B cell (primary cell): Measurements from ENCODE around the gene GCA. TPM values are rescaled to one million over a fixed set of nuclear protein-coding genes. Genes with fewer than 3 reads are reported as not detected.

Source experiments
- ATAC-seq: fragments of 200-7000 bp; cut with Tn5 transposase; one replicate; pipeline ENCODE4 v1.10.0; 2021; ENCODE audit warnings: low read depth, mild to moderate bottlenecking, moderate number of reproducible peaks, moderate library complexity
- CTCF ChIA-PET: fragments of 350-600 bp; sonication (Branson Sonifier 250); formaldehyde crosslinking; loops from one replicate; lab custom pipeline; 2021; ENCODE audit warnings: antibody characterized with exemption, inconsistent platforms; lab: Charles Lee
- POLR2A ChIA-PET: fragments of 350-600 bp; sonication (Branson Sonifier 250); formaldehyde crosslinking; loops from one replicate; lab custom pipeline; 2021; ENCODE audit warnings: antibody characterized with exemption; lab: Charles Lee
- DNase-seq: peaks from one replicate; pipeline ENCODE4 v3.0.0; 2013
- H2AFZ ChIP-seq: 2 replicates; pipeline ENCODE4 v1.6.1; 2012; ENCODE audit warnings: mild to moderate bottlenecking, low read depth, low read length; ENCODE audit not compliant: insufficient read depth, poor library complexity, severe bottlenecking
- H3K27ac ChIP-seq, 2 donors: 1 replicate in 1 of 2; 2 replicates in 1 of 2; pipeline ENCODE4 v1.5.1; 2012 to 2013; ENCODE audit warnings: low read length in 2 of 2, mild to moderate bottlenecking in 2 of 2, moderate library complexity in 1 of 2
- H3K27me3 ChIP-seq, 4 experiments: fragments of 200-600 bp in 1 of 4; sonication (generic) in 1 of 4; replicated peaks in 1 of 4; 1 replicate in 2 of 4; 2 replicates in 2 of 4; pipeline versions ENCODE4 v1.6.1 to v1.7.0; 2013 to 2016; ENCODE audit warnings: low read length in 3 of 4, mild to moderate bottlenecking in 2 of 4, mixed read lengths in 1 of 4, moderate library complexity in 1 of 4; ENCODE audit not compliant: insufficient read depth in 4 of 4, control insufficient read depth in 3 of 4; ENCODE audit errors: control extremely low read depth in 1 of 4
- H3K36me3 ChIP-seq, 2 experiments: replicated peaks in 1 of 2; 1 replicate in 1 of 2; 2 replicates in 1 of 2; pipeline versions ENCODE4 v1.6.1 to v1.7.1; 2013; ENCODE audit warnings: low read length in 1 of 2; ENCODE audit not compliant: insufficient read depth in 2 of 2, control insufficient read depth in 1 of 2; ENCODE audit errors: control extremely low read depth in 1 of 2, extremely low read depth in 1 of 2
- H3K4me1 ChIP-seq, 2 donors: fragments of 200-600 bp in 1 of 2; sonication (generic) in 1 of 2; 1 replicate in 1 of 2; 2 replicates in 1 of 2; pipeline versions ENCODE4 v1.5.1 to v1.6.1; 2013 to 2017; ENCODE audit warnings: low read length in 2 of 2; ENCODE audit not compliant: control insufficient read depth in 2 of 2, insufficient read depth in 2 of 2
- H3K4me2 ChIP-seq: replicated peaks from 2 replicates; pipeline ENCODE3; 2012; ENCODE audit warnings: mild to moderate bottlenecking, low read depth, low read length; ENCODE audit not compliant: poor library complexity, severe bottlenecking
- H3K4me3 ChIP-seq, 5 experiments: fragments of 200-600 bp in 1 of 5; sonication (generic) in 1 of 5; 1 replicate in 3 of 5; 2 replicates in 2 of 5; pipeline versions ENCODE4 v1.5.1 to v1.7.0; 2011 to 2016; ENCODE audit warnings: low read length in 4 of 5, mild to moderate bottlenecking in 4 of 5, low read depth in 2 of 5, control low read depth in 1 of 5, moderate library complexity in 1 of 5; ENCODE audit not compliant: insufficient read depth in 1 of 5; ENCODE audit errors: control extremely low read depth in 1 of 5, extremely low read depth in 1 of 5
- H3K79me2 ChIP-seq: fragments of 200-600 bp; sonication (generic); one replicate; pipeline ENCODE4 v1.6.0; 2016; ENCODE audit warnings: low read length; ENCODE audit not compliant: control insufficient read depth, insufficient read depth
- H3K9ac ChIP-seq: fragments of 200-600 bp; sonication (generic); 2 replicates; pipeline ENCODE4 v1.6.1; 2017; ENCODE audit warnings: mild to moderate bottlenecking, low read length, moderate library complexity
- H3K9me3 ChIP-seq, 3 donors: one replicate each; pipeline versions ENCODE4 v1.6.1 to v1.7.1; 2013; ENCODE audit warnings: low read length in 2 of 3; ENCODE audit not compliant: control insufficient read depth in 2 of 3, insufficient read depth in 1 of 3; ENCODE audit errors: control extremely low read depth in 1 of 3
- H4K20me1 ChIP-seq: 2 replicates; pipeline ENCODE4 v1.6.0; 2012; ENCODE audit warnings: mild to moderate bottlenecking, low read length; ENCODE audit not compliant: insufficient read depth, control insufficient read depth, poor library complexity, severe bottlenecking
- H3K27ac Mint-ChIP-seq: one replicate; pipeline ENCODE4 v1.8.0; 2021; ENCODE audit warnings: mixed read lengths
- H3K27me3 Mint-ChIP-seq: one replicate; pipeline ENCODE4 v1.8.0; 2021; ENCODE audit warnings: mixed read lengths
- H3K4me1 Mint-ChIP-seq: one replicate; pipeline ENCODE4 v1.8.0; 2021; ENCODE audit warnings: mixed read lengths
- H3K4me3 Mint-ChIP-seq: one replicate; pipeline ENCODE4 v1.8.0; 2021; ENCODE audit warnings: mixed read lengths
- H3K9me3 Mint-ChIP-seq: one replicate; pipeline ENCODE4 v1.8.0; 2022; ENCODE audit warnings: mixed read lengths; ENCODE audit not compliant: insufficient read depth
- CTCF ChIP-seq: fragments of 200-600 bp; IDR thresholded peaks from one replicate; pipeline ENCODE4 v1.8.0; 2022; ENCODE audit warnings: antibody characterized with exemption, mild to moderate bottlenecking
- EZH2 ChIP-seq: IDR thresholded peaks from 2 replicates; pipeline ENCODE4 v1.6.1; 2012; ENCODE audit warnings: borderline replicate concordance, low read depth, mild to moderate bottlenecking, moderate library complexity, low read length; ENCODE audit not compliant: insufficient read depth, poor library complexity, severe bottlenecking
- WGBS: methylation state at CpG from one replicate; pipeline ENCODE4 v1.1.5; 2013; ENCODE audit warnings: missing lambda C conversion rate; ENCODE audit not compliant: insufficient coverage; 5-methylcytosine and 5-hydroxymethylcytosine counted together
- intact Hi-C: fragments of 100-400 bp; cut with micrococcal nuclease; formaldehyde crosslinking; loops from one replicate; pipeline ENCODE4 v1.10.0; 2022
- polyA plus RNA-seq: library from polyadenylated mRNA; depleted of rRNA; stranded (reverse); fragments of >200 nt; gene quantifications from 2 replicates; pipeline ENCODE4 v1.2.3, GENCODE V29; 2012
- total RNA-seq, 2 donors: library from RNA; stranded (reverse); fragments of 120-200 nt in 1 of 2; gene quantifications; 1 replicate in 1 of 2; 2 replicates in 1 of 2; pipeline versions ENCODE4 v1.2.3 to v1.2.4, GENCODE V29; 2013 to 2022

GCA gene
- total and polyA plus RNA-seq, 2 donors (not counting 1 experiment from before 2014, with no cell fraction given) = 17.9 to 33.0 TPM

DNA sequence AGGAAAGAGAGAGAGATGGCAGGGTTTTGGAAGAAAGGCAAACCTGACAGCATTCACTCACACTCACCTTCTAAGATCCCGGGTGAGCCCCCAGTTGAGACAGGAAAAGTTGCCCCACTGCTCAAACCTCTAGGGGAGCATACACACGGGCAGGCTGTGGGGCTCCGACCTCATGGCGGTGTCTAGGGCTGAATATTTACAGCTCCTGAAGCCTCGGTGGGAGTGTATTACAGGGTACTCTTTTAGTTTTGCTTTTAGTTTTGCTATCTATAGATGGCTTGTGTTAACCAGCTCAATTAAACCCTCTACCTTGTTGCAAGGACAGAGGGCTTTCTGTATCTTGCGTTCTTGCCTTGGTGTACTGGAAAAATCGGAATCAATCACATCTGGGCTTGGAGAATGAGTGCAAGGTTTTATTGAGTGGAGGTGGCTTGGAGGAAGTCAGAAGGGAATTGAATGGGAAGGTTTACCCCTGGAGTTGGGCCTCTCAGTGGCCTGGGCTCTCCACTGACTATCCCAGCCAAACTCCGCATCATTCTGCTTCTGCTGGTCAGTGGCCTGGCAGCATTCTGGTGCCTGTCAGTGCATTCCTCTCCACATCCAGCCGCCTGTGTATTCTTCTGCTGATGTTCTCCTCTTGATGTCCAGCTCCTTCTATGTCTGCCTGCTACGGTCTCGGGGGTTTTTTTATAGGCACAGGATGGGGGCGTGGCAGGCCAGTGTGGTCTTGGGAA, 15.3 kb upstream of the GCA start:
- CTCF ChIA-PET = interaction anchor here (1.4 to 4.2 kb wide), 5 partner anchors 10 to 30 kb away, joined by 4 to 17 read pairs (median 9); partner anchors contain the start of genes GCA and IFIH1
- H3K4me3 Mint-ChIP-seq = peak overlapping the region; percentile 26
- Histone ChIP-seq H3K9ac (peak overlapping the region; percentile 41), H4K20me1 (no peaks in the 10 kb centered on the region), H3K4me2 (peak overlapping the region; percentile 55), H3K36me3 (no peaks in the 10 kb centered on the region), H3K4me1 (peaks cover 0 to 19% of the 10 kb centered on the region in 2 donors), H2AFZ (peak overlapping the region; percentile 61), H3K79me2 (peaks cover 31% of the 10 kb centered on the region), H3K4me3 (peak overlapping the region in 3 of 5 experiments; percentile 25 to 40 (median 38)), H3K27ac (peak overlapping the region in 1 of 2 donors; percentile 30), H3K27me3 (no peaks in the 10 kb centered on the region), H3K9me3 (peaks cover 0 to 10% (median 0%) of the 10 kb centered on the region in 3 donors)
- H3K9me3 Mint-ChIP-seq = no peaks in the 10 kb centered on the region
- intact Hi-C loops = no loop called here
- TF ChIP-seq EZH2 (no peak), CTCF (no peak)
- WGBS = 100% methylated on average over 6 of the region's 12 CpGs
- peaks cover 4% of the 10 kb centered on the region for H3K4me1 Mint-ChIP-seq
- DNase-seq (peak; percentile 40), ATAC-seq (peak; percentile 45)
- POLR2A ChIA-PET = interaction anchor here (0.5 to 1.5 kb wide), 2 partner anchors 9 to 15 kb away, joined by 3 read pairs; no protein-coding TSS in a partner anchor
- H3K27ac Mint-ChIP-seq = no peak overlapping the region
- no peaks in the 10 kb centered on the region for H3K27me3 Mint-ChIP-seq

GRCh38 chr2:162330881-162331280, 13.1 kb upstream of the GCA start:
- Histone ChIP-seq H3K9ac (no peak overlapping the region), H3K9me3 (peaks cover 0 to 10% (median 0%) of the 10 kb centered on the region in 3 donors), H3K4me3 (no peak overlapping the region), H3K79me2 (peaks cover 13% of the 10 kb centered on the region), H2AFZ (no peak overlapping the region), H3K27me3 (no peaks in the 10 kb centered on the region), H3K27ac (no peak overlapping the region), H3K36me3 (no peaks in the 10 kb centered on the region), H3K4me2 (no peak overlapping the region), H4K20me1 (no peaks in the 10 kb centered on the region), H3K4me1 (peaks cover 0 to 19% of the 10 kb centered on the region in 2 donors)
- no peaks in the 10 kb centered on the region for H3K9me3 Mint-ChIP-seq
- H3K27me3 Mint-ChIP-seq = no peaks in the 10 kb centered on the region
- no CpG with 5 or more reads among the region's 1 CpG for WGBS
- intact Hi-C loops = no loop called here
- H3K4me1 Mint-ChIP-seq = peaks cover 4% of the 10 kb centered on the region
- H3K27ac Mint-ChIP-seq = no peak overlapping the region
- H3K4me3 Mint-ChIP-seq = no peak overlapping the region
- no peak for DNase-seq
- ATAC-seq = no peak
- CTCF ChIA-PET = interaction anchor here (3.0 kb wide), 1 partner anchor 33 kb away, joined by 9 read pairs; no protein-coding TSS in a partner anchor
- TF ChIP-seq EZH2 = no peak
- TF ChIP-seq CTCF = no peak
- POLR2A ChIA-PET = no interaction called here
